ENCODE data around the gene DOLPP1. TPM values are rescaled to one million over a fixed set of nuclear protein-coding genes. Genes with fewer than 3 reads are reported as not detected.

DOLPP1 gene
- total and polyA plus RNA-seq, 2 of the 13 experiments (the other 11 are each of a cell fraction or from before 2014, with no cell fraction given) = 21.0 to 34.1 TPM

DNA sequence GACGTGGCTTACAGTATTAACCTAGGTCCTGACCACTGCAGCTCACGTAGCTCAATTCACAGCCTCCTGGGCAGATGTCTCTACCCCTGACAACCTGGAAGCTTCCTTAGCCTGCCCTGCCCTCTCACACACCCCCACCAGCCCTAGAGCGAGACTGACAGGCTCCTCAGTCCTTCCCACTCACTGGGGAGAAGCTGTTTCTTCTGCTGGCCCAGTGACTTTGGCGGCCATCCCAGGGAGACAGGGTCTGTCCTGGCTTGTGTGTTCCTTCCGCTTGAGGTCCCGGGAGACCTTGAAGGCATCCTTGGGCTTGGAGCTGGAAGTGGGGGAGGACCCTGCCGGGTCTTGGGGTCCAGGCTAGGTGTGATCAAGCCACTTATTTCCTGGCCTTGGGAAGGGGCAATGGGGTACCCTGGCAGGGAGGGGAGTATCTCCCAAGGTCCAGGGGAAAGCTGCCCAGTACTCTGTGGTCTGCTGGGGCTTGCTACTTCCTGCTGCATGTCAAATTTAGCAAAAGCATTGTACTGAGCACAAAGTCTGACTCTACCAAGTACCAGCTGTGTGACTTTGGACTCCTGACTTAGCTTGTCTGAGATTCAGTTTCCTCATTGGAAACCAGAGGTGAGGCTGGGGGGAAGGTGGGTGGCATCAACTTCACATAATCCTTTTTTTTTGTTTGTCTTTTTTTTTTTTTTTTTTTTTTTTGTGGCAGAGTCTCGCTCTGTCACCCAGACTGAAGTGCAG, 42.6 kb upstream of the DOLPP1 start (continued):
- TF ChIP-seq, protein P1, sequence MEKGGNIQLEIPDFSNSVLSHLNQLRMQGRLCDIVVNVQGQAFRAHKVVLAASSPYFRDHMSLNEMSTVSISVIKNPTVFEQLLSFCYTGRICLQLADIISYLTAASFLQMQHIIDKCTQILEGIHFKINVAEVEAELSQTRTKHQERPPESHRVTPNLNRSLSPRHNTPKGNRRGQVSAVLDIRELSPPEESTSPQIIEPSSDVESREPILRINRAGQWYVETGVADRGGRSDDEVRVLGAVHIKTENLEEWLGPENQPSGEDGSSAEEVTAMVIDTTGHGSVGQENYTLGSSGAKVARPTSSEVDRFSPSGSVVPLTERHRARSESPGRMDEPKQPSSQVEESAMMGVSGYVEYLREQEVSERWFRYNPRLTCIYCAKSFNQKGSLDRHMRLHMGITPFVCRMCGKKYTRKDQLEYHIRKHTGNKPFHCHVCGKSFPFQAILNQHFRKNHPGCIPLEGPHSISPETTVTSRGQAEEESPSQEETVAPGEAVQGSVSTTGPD (CRISPR knock-in tag; IDR thresholded peaks at IDR 0.05) = no peak
- TF ChIP-seq, protein P2, sequence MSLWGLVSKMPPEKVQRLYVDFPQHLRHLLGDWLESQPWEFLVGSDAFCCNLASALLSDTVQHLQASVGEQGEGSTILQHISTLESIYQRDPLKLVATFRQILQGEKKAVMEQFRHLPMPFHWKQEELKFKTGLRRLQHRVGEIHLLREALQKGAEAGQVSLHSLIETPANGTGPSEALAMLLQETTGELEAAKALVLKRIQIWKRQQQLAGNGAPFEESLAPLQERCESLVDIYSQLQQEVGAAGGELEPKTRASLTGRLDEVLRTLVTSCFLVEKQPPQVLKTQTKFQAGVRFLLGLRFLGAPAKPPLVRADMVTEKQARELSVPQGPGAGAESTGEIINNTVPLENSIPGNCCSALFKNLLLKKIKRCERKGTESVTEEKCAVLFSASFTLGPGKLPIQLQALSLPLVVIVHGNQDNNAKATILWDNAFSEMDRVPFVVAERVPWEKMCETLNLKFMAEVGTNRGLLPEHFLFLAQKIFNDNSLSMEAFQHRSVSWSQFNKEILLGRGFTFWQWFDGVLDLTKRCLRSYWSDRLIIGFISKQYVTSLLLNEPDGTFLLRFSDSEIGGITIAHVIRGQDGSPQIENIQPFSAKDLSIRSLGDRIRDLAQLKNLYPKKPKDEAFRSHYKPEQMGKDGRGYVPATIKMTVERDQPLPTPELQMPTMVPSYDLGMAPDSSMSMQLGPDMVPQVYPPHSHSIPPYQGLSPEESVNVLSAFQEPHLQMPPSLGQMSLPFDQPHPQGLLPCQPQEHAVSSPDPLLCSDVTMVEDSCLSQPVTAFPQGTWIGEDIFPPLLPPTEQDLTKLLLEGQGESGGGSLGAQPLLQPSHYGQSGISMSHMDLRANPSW (CRISPR knock-in tag; IDR thresholded peaks at IDR 0.05; ENCODE audit: borderline replicate concordance) = no peak
- peak; percentile 39; the same call in 1 of the 2 replicates for TF ChIP-seq ZNF556 (CRISPR knock-in tag; IDR thresholded peaks at IDR 0.05; ENCODE audit: borderline replicate concordance)
- TF ChIP-seq SRSF4 (IDR thresholded peaks at IDR 0.05; ENCODE audit: low read depth, low read length, poor library complexity, severe bottlenecking) = no peak
- TF ChIP-seq, protein P3, sequence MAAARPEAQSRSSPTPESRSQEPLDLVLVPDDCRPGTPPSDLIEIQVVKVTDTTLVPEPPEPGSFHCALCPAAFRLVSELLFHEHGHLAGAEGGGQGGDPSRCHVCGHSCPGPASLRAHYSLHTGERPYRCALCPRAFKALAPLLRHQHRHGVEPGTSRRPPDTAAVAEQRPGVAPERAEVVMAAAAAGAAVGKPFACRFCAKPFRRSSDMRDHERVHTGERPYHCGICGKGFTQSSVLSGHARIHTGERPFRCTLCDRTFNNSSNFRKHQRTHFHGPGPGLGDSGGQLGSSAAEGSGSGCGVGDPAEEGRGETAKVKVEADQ (CRISPR knock-in tag; IDR thresholded peaks at IDR 0.05; ENCODE audit: borderline replicate concordance) = no peak
- TF ChIP-seq ZNF263 (CRISPR knock-in tag; IDR thresholded peaks at IDR 0.05) = no peak
- TF ChIP-seq SAP130 (CRISPR knock-in tag; IDR thresholded peaks at IDR 0.05; ENCODE audit: low read depth) = peak; percentile 78
- TF ChIP-seq, protein P4, sequence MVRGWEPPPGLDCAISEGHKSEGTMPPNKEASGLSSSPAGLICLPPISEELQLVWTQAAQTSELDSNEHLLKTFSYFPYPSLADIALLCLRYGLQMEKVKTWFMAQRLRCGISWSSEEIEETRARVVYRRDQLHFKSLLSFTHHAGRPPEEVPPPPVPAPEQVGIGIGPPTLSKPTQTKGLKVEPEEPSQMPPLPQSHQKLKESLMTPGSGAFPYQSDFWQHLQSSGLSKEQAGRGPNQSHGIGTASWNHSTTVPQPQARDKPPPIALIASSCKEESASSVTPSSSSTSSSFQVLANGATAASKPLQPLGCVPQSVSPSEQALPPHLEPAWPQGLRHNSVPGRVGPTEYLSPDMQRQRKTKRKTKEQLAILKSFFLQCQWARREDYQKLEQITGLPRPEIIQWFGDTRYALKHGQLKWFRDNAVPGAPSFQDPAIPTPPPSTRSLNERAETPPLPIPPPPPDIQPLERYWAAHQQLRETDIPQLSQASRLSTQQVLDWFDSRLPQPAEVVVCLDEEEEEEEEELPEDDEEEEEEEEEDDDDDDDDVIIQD (CRISPR knock-in tag; IDR thresholded peaks at IDR 0.05; ENCODE audit: low read depth) = no peak
- TF ChIP-seq ZNF256 (CRISPR knock-in tag; conservative IDR thresholded peaks at IDR 0.05) = no peak
- TF ChIP-seq ZNF558 (CRISPR knock-in tag; IDR thresholded peaks at IDR 0.05; ENCODE audit: borderline replicate concordance) = no peak
- TF ChIP-seq POGZ (CRISPR knock-in tag; IDR thresholded peaks at IDR 0.05) = no peak
- TF ChIP-seq, protein P5, sequence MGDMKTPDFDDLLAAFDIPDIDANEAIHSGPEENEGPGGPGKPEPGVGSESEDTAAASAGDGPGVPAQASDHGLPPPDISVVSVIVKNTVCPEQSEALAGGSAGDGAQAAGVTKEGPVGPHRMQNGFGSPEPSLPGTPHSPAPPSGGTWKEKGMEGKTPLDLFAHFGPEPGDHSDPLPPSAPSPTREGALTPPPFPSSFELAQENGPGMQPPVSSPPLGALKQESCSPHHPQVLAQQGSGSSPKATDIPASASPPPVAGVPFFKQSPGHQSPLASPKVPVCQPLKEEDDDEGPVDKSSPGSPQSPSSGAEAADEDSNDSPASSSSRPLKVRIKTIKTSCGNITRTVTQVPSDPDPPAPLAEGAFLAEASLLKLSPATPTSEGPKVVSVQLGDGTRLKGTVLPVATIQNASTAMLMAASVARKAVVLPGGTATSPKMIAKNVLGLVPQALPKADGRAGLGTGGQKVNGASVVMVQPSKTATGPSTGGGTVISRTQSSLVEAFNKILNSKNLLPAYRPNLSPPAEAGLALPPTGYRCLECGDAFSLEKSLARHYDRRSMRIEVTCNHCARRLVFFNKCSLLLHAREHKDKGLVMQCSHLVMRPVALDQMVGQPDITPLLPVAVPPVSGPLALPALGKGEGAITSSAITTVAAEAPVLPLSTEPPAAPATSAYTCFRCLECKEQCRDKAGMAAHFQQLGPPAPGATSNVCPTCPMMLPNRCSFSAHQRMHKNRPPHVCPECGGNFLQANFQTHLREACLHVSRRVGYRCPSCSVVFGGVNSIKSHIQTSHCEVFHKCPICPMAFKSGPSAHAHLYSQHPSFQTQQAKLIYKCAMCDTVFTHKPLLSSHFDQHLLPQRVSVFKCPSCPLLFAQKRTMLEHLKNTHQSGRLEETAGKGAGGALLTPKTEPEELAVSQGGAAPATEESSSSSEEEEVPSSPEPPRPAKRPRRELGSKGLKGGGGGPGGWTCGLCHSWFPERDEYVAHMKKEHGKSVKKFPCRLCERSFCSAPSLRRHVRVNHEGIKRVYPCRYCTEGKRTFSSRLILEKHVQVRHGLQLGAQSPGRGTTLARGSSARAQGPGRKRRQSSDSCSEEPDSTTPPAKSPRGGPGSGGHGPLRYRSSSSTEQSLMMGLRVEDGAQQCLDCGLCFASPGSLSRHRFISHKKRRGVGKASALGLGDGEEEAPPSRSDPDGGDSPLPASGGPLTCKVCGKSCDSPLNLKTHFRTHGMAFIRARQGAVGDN (CRISPR knock-in tag; IDR thresholded peaks at IDR 0.05) = no peak
- TF ChIP-seq, protein P6, sequence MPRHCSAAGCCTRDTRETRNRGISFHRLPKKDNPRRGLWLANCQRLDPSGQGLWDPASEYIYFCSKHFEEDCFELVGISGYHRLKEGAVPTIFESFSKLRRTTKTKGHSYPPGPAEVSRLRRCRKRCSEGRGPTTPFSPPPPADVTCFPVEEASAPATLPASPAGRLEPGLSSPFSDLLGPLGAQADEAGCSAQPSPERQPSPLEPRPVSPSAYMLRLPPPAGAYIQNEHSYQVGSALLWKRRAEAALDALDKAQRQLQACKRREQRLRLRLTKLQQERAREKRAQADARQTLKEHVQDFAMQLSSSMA (CRISPR knock-in tag; IDR thresholded peaks at IDR 0.05) = no peak
- TF ChIP-seq ZNF460 (CRISPR knock-in tag; IDR thresholded peaks at IDR 0.05; ENCODE audit: borderline replicate concordance) = no peak
- no peak for TF ChIP-seq ZNF75D (CRISPR knock-in tag; IDR thresholded peaks at IDR 0.05; ENCODE audit: borderline replicate concordance)

Data from HepG2 (cell line).